CD4-positive, alpha-beta T cell treated with Interferon alpha-2 for 1 hour (primary cell): Measurements from ENCODE around the gene NUMA1.

ENCODE experiments used
- DNase-seq, 2 donors: peaks; one replicate each; pipeline ENCODE4 v3.0.0-alpha.2; 2020 to 2022

NUMA1 gene

DNA sequence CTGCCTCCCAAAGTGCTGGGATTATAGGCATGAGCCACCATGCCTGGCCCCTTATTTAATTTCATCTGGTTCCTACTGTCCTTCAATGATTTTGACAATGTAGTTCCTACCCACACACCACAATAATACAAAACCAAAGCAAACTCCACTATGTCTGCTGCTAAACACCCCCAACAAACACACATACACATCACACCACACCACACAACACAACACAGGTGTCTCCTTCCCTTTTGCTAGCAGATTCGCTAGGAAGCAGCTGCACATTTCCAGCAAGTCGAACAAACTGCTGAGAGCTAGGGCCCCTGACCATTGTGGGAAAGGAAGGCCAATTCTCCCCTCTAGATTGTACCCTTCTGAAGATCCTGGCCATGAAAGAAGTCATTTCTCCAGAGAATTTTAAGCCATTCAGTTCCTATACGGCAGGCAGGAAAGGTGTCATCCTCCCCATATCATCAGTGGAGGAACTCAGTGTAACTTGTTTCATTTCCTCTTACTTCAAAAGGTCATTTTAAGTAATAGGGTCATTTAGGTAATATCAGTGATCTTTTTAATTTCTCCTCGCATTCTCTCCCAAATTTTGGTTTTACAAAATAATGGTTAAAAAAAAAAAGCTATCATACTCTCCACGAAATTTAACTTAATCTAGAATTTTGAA is 18.5 kb downstream of the NUMA1 start:
- no peak for DNase-seq

DNA sequence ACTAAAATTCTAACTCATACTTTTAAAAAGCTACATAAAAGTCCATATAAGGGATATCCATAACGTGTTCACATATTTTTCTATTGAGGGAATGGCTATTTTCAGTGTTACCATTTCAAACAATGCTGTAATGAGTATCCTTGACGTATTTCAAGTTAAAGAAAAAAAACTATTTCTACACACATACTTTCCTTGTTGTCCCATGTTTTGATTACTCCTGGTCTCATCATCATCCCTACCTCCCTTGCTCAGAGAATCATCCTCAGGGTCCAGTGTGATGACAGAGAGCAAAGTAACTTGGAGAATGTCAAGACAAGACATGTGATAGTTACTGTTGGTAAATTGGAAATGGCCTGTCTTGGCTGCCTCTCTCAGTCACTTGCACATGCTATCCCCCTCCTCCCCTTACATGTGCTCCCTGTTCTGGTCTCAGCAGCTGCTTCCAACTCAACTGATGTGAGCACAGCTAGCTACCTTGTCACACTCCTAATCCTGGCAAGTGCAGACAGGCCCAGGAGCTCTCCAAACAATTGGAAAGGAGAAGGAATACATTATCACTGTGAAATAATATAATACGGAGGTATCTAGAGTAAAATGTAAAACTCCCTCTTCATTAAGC is 21.8 kb downstream of the NUMA1 start:
- DNase-seq: no peak

DNA sequence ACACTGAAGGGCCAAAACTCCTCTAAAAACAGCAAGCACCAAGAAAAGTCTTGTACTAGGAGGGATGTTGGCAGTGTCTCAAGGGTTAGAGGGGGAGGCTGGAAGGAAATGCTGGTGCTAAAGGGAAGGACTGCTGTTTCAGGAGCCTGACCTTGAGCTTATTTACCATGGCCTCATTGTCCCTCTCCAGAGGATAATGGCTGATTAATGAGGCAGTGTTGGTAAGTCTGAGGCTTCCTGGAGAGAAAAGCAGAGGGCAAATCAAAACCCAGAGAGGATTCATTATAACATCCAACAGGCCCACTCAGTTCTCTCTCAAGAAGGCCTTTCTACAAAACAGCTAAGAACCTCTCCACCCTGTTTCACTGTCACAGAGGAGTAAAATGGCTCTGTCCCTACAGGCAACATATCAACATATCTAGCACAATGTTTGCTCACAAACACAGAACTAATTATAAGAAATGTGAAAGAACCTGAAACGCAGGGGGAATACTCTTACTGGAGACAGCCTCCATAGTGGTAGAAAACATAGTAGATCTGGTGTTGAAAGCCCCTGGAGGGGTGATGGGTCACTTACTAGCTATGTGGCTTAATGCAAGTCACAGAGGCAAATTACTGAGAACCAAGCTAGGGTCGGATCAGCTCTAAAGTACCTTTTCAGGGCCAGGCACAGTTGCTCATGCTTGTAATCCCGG is 31.4 kb downstream of the NUMA1 start:
- DNase-seq: no peak

DNA sequence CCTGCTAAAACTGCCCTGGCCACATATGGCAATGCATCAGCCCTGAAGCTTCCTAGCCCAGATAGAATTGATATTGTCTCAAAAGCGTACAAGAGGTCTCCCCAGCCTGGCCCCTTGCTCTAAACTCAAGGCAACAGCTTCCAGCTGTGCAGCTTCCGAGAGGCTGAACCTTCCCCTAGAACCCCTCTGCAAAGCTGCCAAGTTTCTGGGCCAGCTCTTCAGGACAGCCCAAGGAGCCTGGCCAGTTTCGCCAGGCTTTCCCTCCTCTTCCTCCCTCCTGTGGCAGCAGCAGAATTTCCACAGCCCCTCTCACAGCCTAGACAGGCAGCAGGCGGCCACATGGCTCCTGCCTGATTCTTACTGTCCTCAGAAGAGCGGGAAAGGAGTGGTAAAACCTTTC is 34.5 kb downstream of the NUMA1 start:
- DNase-seq: no peak

DNA sequence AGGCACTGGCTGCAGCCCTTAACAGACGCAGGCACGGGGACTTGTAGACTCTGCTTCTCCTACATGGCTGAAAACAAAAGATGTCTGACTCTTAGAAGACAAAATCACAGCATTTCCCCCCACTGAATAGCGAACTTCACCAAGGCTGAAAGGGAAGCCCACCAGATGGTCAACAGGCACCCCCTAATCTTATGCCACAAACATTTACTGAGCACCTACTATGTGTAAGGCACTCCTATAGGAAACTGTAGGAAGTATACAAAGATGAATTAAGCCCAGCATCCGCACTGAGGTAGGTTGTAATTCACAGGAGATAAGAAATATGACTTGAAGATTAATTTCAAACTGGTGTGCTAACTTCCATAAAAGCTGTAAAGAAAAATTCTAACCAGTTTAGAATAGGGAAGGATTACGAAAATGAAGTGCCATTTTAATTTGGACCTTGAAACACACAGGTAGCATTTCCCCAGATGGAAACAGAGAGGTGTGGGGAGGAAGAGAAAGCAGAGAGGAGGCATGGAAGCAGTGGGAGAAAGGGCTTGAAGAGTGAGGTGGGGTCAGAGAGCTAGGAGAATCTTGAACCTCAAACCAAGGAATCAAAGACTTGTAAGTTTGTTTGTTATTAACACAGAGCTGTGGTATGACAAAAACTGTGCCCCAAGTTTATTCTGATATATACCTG is 38.1 kb downstream of the NUMA1 start:
- no peak for DNase-seq

DNA sequence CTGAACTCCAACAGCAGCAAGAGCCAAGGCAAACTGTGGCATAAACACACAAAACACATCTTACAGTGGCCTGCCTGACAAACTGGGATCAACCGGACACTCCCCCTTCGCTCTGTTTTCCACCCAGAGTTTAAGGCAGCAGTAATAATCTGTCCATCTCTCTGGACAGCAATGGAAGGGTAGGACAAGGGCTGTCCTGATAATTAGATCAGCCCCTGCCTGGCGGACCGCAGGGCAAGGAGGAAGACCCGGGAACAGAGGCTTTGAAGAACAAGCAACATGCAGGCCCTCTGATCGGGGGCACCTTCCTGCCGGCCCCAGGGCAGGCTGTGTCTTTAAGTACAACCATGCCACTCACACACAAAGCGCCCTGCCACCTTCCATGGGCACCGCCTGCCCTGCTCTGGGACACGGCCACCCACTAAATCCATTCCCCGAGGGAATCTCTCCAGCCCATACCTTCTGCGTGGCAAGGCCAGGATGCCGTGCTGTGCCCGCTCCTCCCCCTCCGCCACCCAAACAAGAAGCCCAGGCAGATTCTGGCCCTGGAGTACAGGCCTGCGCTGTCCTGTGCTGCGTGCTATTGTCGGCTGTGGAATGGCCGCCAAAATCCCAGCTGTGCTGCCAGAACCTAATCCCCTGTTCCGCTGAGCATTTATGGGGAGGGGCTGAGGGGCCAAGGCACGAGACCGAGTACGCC is 38.8 kb downstream of the NUMA1 start:
- peak; percentile 17 to 45 for DNase-seq

DNA sequence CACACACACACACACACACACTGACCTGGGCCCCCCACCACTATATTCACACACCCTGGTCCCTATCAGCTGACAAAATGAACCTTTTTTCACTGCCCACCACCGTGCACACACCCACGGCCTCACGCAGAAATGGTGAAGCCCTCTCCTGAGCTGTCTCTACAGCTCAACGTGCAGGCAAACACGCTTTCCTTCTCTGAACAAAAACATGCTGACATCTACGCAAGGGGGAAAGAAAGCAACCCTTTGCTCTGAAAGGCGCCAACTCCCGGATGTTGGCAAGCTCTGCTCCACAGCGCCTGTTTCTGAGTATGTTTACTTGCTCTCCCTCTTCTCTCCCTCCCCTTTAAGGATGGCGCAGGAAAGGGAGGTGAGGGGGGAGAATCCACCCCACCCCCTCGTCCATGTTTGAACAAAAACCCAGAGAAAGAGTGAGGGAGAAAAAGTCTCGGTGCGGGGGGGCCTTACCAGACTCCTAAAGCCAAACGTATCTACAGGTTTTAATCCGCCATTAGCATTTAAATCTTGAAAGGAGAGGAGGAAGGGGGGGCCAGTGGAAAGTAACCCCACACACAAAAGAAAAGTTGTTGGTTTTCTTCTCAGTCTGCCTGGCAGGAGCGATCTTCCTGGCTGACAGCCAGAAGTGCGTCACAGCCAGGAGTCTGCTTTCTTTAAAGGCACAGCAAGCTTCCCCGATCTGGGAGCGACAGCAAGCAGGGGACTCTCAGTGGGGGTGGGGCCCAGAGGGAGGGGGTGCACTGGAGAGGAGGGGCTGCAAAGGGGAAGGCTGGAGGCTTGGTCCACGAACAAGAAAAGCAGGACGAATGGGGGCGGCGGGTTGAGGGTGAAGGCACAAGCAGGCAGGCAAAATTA is 39.6 kb downstream of the NUMA1 start:
- DNase-seq: peak; percentile 74 to 82

DNA sequence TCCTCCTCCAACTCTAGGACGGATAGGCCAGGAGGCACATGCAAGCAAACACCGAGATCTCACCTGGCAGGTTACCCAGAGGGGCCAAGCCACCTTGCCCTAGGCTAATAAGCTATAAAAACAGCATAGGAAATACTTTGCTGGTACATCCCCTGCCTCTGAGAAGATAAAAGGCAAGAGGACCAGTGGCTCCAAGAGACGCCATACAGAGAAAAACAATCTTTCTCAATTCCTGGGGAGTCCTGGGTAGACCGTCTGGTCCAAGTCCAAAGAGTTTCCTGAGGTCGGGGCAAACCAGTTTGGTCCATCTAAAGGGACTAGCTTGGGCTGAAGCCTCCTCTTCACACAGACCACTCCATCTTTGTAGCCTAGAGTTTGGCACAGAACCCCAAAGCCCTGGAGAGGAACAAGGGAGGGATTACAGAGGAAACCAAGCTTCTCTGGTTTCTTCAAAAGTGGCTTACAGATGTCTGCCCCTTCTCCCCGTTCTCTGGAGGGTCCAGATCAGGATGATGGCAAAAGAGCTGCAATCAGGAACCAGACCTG is 40.4 kb downstream of the NUMA1 start:
- no peak for DNase-seq

DNA sequence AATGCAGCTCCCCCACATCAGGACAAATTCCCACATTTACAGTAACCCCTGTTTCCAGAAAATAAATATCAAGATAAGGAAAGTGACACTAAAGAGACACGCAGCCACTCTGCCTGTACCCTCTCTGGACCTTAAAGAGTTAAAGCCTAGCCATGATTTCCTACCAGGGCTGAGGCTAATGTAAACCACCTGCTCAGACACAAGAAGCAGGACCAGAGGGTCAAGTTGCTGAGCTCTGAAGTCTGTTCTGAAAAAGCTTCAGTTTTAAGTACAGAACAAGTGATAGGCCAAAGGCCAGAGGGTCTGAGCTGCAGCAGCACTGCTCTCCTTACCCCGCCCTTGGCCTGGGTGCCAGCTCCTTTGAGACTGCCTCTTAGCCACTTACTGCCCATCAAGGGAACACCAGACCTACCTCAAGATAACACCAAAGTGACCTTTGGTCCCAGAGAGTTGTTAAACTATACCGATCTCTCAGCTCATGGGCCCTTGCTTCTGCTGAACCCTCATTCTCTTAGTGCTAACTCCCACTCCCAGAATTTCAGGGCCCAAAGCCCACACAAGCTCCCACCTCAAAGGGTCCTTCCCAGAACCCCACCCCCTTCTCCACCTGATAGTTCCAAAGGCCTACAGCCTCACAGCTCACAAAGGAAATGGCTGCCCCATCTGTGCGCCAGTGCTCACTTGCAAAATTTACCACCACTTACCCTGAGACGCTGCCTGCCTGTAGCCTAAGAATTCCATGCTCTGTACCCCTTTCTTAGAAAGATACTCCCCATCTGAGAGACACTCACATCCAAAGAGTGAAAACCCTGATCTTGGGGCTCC is 41.1 kb downstream of the NUMA1 start:
- no peak for DNase-seq

DNA sequence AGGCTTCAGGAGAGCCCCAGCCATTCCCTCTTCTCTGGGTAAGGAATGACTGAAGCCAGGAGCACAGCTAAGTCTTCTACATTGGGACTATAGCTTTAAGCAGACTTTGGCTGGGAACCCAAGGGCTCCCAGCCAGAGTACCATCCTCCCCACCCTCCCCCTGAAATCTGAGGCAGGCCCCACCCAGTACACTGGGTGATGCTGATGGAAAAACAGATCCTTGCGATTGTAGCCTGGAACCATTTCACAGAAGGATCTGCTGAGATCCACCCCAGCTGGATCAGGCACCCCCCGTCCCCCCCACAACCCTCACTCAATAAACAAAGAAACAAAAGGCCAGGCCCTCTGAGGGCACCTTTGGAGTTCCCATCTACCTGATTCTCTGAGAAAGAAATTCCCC is 41.9 kb downstream of the NUMA1 start:
- DNase-seq: no peak

DNA sequence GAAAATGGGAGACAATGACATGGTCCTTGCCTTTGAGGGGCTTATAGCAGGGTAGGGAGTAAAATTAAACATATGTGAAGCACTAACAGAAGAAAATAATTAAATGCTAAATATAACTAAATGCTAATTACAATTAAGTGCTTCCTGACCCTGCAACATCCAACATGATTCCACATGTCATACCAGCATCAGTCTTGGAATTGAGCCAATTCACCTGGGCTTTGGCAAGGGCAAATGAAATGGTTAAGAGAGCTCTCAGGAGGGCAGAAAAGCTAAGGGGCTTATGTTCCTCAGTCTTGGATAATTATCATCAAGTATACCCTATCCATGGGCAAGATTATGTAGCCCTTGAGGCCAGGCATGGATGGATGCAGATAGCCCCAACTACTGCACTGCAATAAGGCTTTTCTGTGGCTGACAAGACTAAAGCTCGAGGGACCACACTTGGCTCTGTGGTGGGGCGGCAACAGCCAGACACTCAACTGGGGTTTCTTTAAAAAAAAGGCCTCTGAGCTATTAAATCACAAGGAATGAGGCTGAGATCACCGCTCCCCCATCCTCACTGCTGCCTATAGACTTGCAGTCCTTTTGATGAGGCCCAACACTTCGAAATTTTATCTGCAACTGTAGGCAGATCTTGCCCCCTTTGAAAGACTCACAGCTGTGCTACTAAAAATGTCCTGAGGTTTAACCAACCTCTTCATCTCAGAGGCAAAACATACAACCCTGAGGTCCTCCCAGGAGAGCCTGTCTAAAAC is 42.6 kb downstream of the NUMA1 start:
- no peak for DNase-seq

DNA sequence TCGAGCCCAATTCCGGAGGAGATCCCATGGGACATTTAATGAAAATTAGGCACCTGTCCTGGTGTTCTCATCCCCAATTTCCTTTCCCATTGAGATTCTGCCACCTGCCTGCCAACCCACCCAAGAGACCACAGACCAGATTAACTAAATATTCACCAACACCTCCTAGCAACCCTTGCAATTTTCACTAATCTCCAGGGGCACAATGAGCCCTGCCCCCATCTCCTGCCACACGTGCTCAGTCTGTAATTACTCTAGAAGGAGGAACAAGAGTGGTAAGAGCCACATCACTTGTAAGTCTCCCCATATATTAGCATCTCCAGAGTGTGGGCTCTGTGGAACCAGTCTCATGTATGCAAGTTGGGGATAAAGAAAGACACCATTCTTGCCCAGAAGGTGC is 43.7 kb downstream of the NUMA1 start:
- DNase-seq: no peak

DNA sequence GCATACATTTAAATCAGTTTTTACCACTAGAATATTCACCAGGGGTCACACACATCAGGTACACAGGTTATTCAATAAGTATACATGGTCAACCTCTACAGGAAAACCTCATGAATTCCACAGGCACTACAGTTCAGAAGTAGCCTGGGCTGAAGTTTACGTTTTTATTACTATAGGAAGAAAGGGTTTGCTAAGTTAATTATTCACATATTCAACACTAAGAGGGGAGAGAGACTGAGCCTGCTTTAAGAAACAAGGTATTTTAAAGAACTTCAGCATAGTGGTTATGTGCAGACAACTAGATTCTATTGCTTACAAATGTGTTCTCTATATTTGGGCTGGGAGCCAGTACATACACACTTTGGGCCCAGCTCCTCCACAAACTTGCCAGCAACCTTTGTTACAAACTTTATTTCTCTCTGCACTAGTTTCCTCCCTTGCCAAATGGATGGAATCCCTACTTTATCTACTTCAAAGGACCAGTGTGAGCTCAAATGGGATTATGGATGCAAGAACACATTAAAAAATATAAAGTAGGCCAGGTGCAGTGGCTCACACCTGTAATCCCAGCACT is 49.8 kb downstream of the NUMA1 start:
- DNase-seq: no peak

DNA sequence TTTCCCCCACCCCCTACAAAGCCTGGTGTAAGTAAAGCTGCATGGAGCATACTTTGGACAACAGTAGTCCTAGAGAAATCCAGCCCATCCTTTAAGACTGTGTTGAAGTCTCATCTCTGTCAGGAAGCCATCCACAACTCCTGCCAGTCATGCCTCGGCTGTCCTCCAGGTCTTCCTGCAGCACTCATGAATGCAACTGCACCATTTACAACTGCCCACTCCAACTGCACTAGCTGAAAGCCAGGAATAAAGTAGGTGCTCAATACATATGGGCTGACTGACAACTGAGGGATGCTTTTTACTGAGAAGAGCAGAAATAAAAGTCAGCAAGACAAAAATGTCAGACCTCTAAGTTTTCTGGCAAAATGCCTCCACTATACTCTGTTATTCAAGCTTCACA is 54.3 kb downstream of the NUMA1 start:
- DNase-seq: no peak

DNA sequence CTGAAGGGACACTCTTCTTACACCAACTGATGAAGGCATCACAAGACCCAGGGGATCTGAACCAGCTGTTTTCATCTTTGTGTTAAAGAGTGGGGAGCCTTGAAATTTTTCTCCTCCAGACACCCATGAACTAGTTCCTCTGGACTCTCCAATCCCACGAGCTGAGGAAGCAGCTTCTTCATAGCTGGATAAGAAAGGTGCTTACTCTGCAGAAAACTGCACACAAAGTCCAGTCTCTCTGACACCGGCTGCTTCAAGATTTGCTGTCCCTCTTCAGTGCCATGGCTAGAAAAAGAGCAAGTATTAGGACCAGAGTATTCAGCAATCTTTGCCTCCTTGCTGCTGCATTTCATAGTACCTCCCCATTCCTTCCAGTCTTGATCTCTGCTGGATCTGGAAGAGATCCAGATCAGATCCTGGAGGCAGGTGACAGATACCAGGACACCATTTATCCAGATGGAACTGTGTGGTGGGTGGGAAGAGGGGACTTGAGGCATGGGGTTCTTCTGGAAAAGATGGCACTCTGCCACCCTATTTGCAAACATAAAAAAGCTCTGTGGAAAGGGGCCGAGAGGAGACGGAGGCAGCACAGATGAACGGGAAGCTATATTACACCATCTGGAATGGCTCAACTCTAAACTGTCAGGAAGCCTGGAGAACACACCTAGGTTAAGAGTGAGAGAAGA is 56.1 kb downstream of the NUMA1 start:
- no peak for DNase-seq

DNA sequence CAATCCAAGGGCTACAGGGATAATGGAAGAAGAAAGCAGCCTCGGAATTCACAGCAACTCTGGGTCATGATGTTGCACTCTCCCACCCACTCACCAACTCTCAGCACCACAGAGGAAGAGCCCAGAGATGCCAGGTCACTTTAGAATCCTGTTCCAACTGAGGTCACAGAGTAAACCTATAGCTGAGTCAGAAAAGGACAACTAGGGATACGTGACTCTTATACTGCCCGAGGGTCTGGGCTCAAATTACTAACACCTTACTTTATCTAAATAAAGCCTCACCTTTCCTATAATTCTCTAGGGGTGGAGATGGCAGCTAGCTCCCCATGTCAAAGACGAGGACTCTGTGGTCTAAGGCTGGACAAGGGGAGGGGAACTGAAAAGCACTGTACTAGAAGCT is 57.0 kb downstream of the NUMA1 start:
- DNase-seq: no peak

DNA sequence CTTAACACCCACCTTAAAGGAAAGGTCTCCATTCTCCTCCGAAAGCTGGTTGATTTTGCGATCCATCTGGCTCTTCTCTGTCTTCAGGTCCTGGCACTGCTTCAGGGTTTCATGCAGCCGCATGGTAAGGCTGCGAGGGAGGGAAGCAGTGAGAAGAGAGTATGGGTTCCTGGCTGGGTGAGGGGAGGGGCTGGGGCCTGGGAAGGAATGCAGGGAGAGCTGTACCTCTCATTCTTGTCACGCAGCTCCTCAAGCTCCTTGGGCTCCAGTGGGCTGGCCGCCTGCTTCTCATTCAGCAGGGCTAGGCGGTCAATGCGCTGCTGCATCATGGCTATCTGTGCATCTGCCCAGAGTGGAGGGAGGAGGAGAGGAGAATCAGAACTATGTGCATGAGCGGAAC is 62.2 kb downstream of the NUMA1 start:
- no peak for DNase-seq

DNA sequence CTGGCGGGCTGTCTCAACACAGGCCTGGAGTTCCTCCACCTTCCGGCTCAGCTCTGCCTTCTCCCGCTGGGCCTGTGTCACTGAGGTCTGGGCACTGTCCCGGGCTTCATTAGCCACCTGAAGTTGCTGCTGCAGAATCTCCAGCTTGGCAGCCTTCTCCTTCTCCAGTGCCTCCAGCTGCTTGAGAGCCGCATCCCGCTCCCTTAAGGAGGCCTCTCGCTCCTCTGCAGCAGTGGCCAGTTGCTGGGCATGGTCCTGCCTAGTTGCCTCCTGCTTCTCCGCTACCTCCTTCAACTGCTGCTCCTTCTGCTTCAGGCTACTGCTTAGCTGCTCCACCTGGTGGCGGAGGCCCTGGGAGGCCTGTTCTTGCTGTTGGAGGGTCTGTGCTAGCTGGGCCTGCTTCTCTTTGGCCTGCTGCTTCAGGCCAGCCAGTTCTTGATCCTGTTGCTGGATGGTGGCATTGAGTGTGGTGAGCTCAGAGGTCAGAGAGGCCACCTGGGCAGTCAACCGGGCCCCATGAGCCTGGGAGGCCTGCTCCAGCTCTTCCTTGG is 64.8 kb downstream of the NUMA1 start:
- DNase-seq: no peak

DNA sequence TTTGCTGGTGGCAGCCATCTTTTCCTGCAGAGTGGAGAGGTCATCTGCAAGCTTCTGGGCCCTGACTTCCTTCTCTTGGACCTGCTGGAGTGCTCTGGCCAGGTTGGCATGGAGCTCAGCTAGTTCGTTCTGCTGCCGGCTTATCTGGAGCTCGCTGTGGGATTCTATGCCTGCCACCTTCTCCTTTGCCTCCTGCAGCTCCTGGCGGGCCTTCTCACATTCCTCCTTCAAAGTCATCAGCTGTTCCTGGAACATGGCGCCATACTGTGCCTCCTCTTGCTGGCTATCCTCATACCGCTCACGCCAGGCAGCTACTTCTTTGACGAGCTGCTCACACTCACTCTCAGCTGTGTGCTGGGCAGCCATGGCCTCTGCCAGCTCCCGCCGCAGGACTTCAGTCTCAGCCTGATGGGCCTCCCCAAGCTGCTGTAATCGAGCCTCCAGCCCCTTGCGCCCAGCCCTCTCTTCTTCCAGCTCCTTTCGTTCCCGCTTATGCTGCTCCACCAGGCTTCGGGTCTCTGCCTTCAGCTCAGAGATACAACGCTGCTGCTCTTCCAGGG is 65.5 kb downstream of the NUMA1 start:
- DNase-seq: no peak
